Right forelimb (tissue), 1 donor: ENCODE measurements around the gene CAPN2.
"Not testable (repeated sequence)": the region's sequence is repeated elsewhere in the genome, so short reads cannot be mapped to it uniquely, and the experiment has no call there.

Experiments used
- DNase-seq: peaks from one replicate; pipeline ENCODE4 v3.0.0-alpha.2; 2018

CAPN2 gene

GRCh38 chr1:223794136-223794880 lies 82.0 kb downstream of the CAPN2 start:
- no peak for DNase-seq

GRCh38 chr1:223796210-223796609 lies 83.9 kb downstream of the CAPN2 start:
- DNase-seq = no peak

- no peak for DNase-seq
Observed at GRCh38 chr1:223802032-223802431, 89.7 kb downstream of the CAPN2 start.

- no peak for DNase-seq
Observed at GRCh38 chr1:223802602-223803001, 90.3 kb downstream of the CAPN2 start.

GRCh38 chr1:223803211-223803610 lies 90.9 kb downstream of the CAPN2 start:
- DNase-seq = no peak

- not testable (repeated sequence) for DNase-seq
Observed at GRCh38 chr1:223809905-223810304, 97.6 kb downstream of the CAPN2 start.

- no peak for DNase-seq
Observed at GRCh38 chr1:223810586-223810985, 98.2 kb downstream of the CAPN2 start.

- no peak for DNase-seq
Observed at GRCh38 chr1:223811634-223812101, 99.3 kb downstream of the CAPN2 start.

GRCh38 chr1:223813645-223814044 lies 101.3 kb downstream of the CAPN2 start:
- DNase-seq = no peak

GRCh38 chr1:223815020-223815853 lies 102.9 kb downstream of the CAPN2 start:
- DNase-seq = no peak

GRCh38 chr1:223815865-223816264 lies 103.5 kb downstream of the CAPN2 start:
- no peak for DNase-seq

- DNase-seq = not testable (repeated sequence)
Observed at GRCh38 chr1:223817265-223817664, 104.9 kb downstream of the CAPN2 start.

GRCh38 chr1:223819730-223820514 lies 107.6 kb downstream of the CAPN2 start:
- DNase-seq = no peak

- DNase-seq = no peak
Observed at GRCh38 chr1:223820515-223820858, 108.1 kb downstream of the CAPN2 start.

GRCh38 chr1:223820971-223821370 lies 108.6 kb downstream of the CAPN2 start:
- DNase-seq = no peak

- no peak for DNase-seq
Observed at GRCh38 chr1:223824287-223824686, 111.9 kb downstream of the CAPN2 start.

GRCh38 chr1:223824712-223825111 lies 112.4 kb downstream of the CAPN2 start:
- no peak for DNase-seq
